Stimulated activated CD8-positive, alpha-beta memory T cell treated with anti-CD3 and anti-CD28 coated beads, Interleukin-15, amount 100 ng/mL, for 4 hours (primary cell): Measurements from ENCODE around the gene NUP205.
A peak's percentile ranks its signal among the peaks of the same experiment; 100 is the strongest.

Experiments used
- DNase-seq, 2 donors: peaks; one replicate each; pipeline ENCODE4 v3.0.0-alpha.2; 2020; ENCODE audit warnings: low read depth in 2 of 2

NUP205 gene

DNA sequence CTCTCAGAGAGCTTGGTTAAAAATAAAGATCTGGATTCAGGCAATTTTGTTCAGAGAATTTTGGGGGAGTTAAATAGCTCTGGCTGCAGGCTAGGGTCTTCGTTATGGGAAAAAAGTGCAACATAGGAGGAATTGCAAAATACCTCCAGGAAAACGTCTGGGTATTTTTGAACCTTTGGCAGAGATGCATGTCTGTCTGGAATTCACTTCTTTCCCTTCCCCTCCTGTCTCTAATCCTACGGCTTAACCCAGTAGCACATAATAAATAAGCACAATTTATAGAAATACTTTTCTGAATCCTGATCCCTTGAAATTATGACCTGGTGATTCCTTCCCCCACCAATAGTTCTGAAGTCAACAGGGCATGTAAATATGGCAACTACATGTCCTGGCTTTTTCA is 19.3 kb upstream of the NUP205 start:
- no peak for DNase-seq

DNA sequence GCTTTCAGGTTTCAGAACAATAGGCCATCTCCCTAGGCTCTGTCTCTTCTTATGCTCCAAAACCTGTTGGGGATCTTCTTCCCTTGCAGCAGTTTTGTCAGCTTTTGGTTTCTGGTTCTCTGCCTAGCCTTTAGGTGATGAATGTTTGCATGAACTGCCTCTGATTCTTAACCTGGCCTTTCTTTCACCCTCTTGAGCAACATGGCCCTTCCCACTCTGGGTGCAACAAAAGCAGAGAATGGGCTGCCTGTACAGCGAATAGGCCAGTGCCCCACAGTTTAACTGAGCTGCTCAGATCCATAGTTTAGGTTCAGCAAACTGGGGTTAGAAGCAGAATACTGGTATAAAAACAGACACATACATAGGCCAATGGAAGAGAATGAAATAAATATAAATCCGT is 18.1 kb upstream of the NUP205 start:
- no peak for DNase-seq

DNA sequence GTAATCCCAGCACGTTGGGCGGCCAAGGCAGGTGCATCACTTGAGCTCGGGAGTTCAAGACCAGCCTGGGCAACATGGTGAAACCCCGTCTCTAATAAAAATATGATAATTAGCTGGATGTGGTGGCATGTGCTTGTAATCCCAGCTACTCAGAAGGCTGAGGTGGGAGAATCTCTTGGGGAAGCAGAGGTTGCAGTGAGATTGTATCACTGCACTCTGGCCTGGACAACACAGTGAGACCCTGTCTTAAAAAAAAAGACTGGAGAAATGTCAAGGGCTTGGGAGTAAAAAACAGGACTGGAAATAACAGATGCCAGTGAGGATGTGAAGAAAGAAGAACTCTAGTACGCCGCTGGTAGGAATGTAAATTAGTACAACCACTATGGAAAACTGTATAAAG is 16.7 kb upstream of the NUP205 start:
- DNase-seq: no peak

DNA sequence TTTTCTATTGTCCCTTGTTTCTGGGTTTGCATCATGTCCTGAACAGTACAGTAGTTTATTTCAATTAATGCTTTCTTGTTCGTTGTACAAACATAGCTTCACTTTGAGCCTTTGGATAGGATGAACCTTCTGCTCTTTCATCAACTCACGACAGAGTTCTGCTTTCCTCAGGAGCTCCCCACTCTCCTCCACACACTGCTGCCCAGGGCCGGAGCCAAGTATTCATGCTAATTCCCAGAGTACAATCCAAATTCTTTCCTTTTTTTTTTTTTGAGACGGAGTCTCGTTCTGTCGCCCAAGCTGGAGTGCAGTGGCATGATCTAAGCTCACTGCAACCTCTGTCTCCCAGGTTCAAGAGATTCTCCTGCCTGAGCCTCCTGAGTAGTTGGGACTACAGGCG is 7.5 kb upstream of the NUP205 start:
- no peak for DNase-seq

DNA sequence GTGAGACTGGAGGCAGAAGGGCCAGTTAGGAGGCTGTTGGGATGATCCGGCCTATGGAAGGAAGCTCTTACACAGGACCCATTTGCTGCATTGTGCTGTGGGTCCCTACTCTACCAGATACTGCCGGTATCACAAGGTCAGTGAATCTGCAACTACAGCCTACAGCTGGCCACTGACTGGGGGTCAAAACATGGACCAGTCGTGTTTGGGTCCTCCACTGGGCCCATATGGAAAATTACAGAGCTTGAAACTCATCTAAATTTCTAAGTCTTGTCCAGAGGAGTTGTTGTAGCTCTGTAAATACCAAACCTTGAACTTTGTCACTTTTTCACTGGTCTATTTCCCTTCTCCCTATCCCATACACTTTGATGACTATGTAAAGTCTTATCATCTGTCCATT is 5.6 kb upstream of the NUP205 start:
- DNase-seq: no peak

DNA sequence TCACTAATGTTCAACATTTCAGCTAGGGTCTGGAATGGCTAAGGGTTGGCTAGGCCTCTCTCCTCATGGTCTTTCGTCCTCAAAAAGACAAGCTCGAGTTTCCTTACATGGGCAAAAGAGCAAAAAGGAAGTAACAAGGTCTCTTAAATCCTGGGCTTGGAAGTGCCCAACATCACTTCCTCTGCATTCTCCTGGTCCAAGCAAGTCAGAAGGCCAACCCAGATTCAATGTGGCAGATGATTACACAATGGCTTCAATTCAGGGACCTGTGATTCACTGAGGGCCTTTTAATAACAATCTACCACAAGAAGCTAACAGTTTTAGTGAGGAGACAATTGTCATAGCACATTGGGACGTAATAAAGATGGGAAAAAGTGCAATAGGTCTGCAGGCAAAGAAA is 4.4 kb upstream of the NUP205 start:
- no peak for DNase-seq

DNA sequence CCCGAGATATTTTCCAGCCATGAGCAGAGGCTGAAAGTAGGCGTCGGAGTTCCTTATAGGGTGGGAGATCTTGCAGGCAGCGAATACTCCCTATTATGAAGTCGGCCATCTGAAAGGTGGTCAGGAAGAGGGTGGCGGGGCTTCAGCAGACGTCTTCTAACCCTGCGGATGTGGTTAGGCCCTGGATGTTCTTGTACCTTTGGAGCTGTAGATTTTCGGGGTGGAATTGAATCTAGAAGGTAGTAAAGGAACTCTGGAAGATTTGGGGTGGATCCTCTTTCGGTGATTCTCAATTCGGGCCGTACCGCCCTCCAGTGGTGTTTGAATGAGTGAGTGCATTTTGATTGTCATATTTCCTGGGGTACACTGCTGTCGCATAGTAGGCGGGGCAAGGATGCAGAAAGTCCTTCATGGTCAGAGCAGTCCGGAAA is 635 bp downstream of the NUP205 start:
- peak; percentile 27 to 49 for DNase-seq

DNA sequence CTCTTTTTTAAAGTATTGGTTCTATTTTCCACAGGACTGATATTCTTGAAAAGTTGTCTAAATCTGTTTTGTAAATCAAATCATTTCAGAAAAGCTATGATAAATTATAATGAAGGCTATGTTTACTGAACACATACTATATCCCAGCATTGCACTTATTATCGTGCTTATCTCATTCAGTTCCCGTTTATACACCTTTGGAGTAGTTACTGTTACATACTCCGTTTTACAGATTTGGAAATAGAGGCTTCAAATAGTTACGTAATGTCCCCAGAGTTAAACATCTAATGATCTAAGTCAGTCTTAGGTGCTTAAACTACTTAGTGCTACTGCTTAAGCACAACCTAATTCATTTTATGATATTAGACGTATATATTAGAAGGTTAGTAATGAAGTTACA is 1.2 kb downstream of the NUP205 start:
- no peak for DNase-seq

DNA sequence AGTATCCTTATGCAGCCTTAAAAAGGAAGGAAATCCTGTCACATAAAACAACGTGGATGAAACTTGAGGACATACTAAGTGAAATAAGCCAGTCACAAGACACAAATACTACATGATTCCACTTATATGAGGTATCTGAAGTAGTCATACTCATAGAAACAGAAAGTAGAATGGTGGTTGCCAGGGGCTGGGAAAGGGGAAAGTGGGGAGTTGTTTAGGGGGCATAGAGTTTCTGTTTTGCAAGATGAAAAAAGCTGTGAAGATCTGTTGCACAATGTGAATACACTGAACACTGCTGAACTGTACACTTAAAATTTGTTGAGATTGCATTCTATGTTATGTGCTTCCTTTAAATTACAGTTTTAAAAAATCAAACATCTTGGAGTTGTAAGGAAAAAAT is 2.9 kb downstream of the NUP205 start:
- DNase-seq: no peak

DNA sequence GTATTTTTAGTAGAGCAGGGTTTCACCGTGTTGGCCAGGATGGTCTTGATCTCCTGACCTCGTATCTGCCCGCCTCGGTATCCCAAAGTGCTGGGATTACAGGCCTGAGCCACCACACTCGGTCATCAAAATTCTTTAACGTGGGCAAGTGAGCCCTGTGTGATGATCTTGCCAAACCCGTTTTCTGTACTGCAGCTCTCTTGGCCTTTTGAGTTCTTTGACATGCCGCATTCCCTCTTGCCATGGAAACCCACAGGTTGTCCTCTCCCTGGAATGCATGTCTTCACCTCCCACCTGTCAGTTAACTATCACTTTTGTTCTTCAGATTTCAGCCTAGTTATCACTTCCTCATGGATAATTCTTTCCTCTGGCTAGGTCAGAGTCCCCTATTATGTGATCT is 5.0 kb downstream of the NUP205 start:
- no peak for DNase-seq

DNA sequence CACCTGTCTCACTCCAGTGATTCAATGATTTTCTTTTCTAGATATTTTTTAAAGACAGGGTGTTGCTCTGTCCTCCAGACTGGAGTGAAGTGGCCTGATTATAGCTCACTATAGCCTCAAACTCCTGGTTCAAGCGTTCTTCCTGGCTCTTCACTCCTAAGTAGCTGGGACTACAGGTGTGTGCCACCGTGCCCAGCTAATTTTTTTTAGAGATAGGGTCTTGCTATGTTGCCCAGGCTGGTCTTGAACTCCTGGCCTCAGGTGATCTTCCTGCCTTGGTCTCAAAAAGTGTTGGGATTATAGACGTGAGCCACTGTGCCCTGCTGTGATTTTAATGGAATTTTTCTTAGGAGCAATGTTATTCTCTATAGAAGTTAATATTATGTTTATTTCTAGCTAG is 14.1 kb downstream of the NUP205 start:
- DNase-seq: no peak

DNA sequence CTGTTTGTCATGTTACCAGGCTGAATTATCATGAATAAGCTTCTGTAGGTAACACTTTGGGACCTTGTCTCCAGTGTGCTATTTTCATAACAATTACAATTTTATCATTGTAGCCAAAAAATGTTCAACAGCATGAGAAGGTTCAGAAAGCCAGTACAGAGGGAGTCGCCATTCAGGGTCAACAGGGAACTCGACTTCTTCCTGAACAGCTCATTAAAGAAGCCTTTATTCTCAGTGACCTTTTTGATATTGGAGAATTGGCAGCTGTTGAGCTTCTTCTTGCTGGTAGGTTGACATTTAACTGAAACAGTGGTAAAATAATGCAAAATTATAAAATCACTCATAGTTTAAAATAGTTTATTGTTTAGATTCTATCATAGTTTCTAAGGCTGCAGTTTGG is 15.8 kb downstream of the NUP205 start:
- no peak for DNase-seq

DNA sequence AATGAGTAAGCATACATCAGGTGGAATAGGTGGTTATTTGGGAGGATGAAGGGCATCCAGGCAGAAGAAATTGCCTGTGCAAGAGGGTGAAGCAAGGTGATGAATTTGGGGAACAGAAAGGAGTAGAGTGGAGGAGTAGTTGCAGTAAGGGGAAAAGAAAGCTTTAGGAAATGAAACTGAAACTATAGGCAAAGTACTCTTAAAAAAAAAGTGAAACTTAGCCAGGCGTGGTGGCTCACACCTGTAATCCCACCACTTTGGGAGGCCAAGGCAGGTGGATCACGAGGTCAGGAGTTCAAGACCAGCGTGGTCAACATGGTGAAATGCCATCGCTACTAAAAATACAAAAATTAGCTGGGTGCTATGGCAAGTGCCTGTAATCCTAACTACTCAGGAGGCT is 17.6 kb downstream of the NUP205 start:
- no peak for DNase-seq

DNA sequence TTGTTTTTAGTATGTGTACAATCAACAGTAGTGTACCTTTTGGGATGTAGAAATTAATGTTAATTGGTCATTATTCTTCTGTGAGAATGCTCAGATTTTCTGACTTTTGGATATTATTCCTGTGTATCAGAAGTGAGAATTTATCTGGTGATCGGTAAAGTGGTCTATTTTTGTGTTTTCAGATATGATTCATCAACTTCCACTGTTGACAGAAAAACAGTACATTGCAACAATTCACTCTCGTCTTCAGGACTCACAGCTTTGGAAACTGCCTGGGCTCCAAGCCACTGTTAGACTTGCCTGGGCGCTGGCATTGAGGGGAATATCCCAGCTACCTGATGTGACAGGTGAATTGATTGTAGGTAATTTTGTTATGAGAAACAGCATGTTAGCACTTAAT is 20.9 kb downstream of the NUP205 start:
- no peak for DNase-seq

DNA sequence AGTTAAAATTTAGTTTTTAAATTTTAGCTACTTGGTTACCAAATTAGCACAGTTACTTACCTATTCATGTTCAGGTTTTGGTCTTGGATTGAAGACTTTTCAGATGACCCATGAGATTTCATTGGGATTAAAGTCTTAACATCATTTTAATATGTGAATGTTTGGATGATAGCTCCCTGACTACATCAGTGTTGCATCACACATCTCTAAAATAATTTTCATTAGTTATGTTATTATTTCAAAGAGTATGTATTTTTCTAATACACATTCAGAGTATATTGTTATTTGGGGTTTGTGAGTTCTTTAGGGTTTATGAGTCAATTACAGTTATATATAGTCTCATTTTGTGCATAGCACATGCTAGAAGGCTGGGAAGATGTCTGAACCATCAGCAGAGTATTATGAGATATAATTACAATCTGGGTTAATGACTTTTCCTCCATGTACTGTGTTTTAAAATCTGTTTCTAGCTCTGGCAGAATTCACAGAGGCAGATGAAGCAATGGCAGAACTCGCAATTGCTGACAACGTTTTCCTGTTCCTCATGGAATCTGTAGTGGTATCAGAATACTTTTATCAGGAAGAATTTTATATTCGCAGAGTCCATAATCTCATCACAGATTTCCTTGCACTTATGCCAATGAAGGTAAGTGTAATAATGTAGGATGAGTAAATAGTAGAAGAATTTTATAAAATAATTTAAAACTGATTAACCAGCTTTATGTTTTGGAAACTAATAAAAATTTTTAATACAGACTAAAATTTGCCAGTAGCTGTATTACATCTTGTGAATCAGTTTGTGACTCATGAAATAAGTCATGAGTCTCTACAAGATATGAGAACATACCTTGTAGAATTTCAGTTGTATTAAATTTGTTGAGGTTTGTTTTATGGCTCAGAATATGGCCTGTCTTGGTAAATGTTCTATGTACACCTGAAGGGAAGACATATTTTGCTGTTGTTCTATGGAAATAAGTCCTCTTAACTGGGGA is 26.9 kb downstream of the NUP205 start:
- DNase-seq: no peak

DNA sequence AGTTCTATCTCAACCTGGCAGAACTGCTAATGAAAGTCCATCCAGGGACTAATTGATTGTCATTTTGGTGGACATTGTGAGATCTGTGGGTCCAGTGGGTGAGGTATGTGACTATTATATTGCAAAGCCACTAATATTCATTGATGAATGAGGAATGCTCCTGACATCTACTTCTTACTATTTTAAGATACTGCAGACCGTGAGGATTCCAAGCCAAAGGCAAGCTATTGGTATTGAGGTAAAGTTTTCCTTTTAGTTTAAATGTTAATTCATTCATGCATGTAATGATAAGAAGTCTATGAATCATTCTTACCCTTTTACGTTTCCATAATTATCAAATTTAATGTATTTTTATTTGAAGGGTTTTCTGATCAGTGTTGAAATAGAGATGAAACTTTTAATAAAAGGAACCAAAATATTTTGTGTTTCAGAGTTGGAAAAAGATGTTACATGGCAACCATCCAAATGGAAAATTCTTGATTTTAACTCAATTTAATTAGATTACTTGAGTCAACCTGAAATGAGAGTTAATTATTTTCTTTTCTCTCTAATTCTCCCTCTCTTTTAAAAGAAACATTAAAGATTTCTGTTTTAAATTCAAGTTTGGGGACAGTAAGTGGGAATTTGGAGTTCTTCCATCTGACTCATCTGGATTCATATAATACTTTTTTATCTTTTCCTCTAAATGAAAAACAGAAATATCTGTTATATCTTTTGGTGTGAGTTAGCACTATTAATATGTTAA is 39.6 kb downstream of the NUP205 start:
- no peak for DNase-seq

DNA sequence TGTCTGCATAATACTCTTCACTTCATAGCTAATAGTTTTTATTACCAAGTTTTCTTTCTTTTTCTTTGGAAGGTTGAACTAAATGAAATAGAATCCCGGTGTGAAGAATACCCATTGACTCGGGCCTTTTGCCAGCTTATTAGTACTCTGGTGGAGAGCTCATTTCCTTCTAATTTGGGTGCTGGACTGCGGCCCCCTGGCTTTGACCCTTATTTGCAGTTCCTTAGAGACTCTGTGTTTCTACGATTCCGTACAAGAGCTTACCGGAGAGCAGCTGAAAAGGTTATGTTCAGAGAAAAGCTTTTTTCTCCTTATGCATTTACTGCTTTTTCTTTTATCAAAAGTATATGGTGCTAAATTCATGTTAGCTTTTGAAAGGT is 40.2 kb downstream of the NUP205 start:
- DNase-seq: no peak

DNA sequence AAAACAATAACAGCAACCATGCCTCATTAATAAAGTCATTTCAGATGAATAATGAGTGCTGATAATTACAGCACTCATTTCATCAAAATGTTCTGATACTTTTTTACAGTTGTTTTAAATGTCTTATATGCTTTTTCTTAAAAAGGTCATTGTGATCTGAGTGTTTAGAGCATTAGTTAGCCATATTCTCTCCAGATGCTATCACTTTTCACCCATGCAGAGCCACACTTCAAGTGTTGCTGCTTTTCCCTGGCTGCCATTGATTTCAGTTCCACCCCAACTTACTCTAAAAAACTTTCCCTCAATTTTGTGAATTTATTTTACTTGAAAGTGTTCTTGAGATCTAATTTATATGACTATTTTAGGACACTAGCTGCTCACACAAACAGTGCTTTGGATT is 41.8 kb downstream of the NUP205 start:
- no peak for DNase-seq

DNA sequence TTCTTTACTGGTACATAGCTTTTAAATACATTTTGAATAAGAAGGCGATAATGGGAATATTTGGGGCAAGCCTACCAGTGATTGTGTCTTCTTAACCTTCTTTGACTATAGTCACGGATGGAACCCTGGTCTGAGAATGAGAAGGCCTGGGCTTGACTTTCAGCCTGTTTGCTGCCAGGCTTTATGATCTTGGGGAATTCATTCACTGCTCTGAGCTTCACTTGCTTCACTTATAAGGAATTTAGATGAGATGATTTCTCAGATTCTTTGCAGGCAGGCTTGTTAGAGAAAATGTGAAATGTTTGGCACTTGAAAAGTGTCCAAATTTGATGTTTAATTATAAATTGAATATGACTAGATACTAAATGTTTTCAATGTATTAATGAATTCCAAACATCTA is 42.5 kb downstream of the NUP205 start:
- DNase-seq: no peak

DNA sequence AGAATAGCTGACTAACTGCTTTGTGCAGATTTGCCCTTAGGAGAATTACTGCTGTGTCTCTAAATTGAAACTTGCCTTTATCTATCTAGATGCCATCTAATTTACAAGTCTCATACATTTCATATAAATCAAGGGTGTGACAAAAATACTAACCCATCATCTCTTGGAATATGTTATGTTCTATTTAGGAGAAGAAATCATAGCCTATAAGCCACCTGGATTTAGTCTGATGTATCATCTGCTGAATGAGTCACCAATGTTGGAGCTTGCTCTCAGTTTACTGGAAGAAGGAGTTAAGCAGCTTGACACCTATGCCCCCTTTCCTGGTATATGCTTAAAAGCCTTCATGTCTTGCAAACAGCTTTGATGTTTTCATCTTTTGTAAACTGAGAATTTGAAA is 43.5 kb downstream of the NUP205 start:
- DNase-seq: no peak

DNA sequence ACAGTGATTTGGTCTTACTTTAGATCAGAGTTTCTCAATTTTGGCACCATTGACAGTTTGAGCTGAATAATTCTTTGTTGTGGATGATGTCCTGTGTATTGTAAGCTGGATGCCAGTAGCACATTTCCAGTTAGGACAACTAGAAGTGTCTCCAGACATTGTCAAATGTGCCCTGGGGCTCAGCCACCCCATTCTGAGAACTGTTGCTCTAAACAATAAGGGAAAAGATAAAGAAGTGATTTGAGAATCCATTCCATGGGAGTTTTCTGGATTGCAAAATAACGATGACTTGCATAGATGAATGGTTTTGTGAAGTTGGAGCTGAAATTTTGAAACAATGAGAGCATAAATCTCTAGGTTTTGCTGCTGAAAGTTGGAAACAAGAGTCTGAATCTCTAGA is 44.6 kb downstream of the NUP205 start:
- no peak for DNase-seq

DNA sequence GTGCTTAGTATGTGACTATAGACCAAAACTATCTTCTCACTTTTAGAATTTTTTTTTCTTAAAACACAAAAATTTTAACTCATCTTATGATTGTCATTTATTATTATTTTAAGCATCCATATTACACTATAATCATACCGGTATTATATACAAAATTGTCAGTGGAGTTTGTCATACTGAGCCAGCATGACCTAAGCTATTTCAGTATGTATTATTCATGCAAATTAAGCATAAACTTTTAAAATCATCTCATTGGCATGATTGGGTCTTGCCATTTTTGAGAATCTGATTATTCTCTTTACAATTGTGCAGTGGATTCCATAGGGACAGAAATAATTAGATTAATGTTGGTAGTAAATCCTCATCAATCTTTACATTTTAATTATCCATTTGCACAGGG is 58.4 kb downstream of the NUP205 start:
- no peak for DNase-seq

DNA sequence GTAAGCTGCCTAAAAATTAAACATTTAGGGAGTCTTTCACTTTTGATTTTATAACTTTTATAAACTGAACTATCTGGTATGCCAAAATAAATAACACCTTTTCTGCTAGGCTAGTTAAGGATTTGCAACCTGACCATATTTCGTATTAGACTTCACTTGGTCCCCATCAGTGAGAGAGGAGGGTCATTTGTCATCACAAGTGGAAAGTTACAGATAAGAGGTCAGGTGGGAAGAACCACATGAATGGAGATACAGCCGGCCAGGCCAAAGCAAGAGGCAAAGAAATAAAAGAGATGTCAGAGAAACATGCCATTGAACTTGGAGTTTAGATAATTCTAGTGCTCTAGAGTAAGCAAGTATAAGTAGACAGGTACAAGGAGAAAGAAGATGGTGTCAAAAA is 60.1 kb downstream of the NUP205 start:
- DNase-seq: no peak
